Colonic mucosa (tissue), 4 donors: ENCODE measurements around the gene MMP24OS. TPM values are rescaled to one million over a fixed set of nuclear protein-coding genes. Genes with fewer than 3 reads are reported as not detected.
A peak's percentile ranks its signal among the peaks of the same experiment; 100 is the strongest.

Source experiments
- DNase-seq: peaks from one replicate; pipeline ENCODE4 v3.0.0-alpha.2; 2020
- H3K27ac ChIP-seq: fragments of 200-600 bp; one replicate; pipeline ENCODE4 v1.8.0; 2021
- H3K27me3 ChIP-seq: fragments of 200-600 bp; one replicate; pipeline ENCODE4 v1.8.0; 2021
- H3K36me3 ChIP-seq: fragments of 200-600 bp; one replicate; pipeline ENCODE4 v1.8.0; 2021
- H3K4me1 ChIP-seq: fragments of 200-600 bp; one replicate; pipeline ENCODE4 v1.8.0; 2021; ENCODE audit warnings: mild to moderate bottlenecking
- H3K4me3 ChIP-seq: fragments of 200-600 bp; one replicate; pipeline ENCODE4 v1.8.0; 2021
- H3K9ac ChIP-seq, 2 donors: one replicate each; pipeline ENCODE4 v1.7.0; 2013; ENCODE audit warnings: control low read depth in 2 of 2, low read depth in 2 of 2, low read length in 2 of 2
- H3K9me3 ChIP-seq: fragments of 200-600 bp; one replicate; pipeline ENCODE4 v1.8.0; 2021
- intact Hi-C: fragments of 100-400 bp; cut with DNase I; formaldehyde crosslinking; loops from one replicate; pipeline ENCODE4 v1.14.1; 2022
- total RNA-seq, 2 donors: library from RNA; stranded (reverse); fragmentation: NEBNext Ultra II Directional in 1 of 2; extraction: Animal tissue kit (Norgen Biotek cat#: 25700) in 1 of 2; gene quantifications; one replicate each; pipeline ENCODE4 v1.2.1, GENCODE V29; 2021
- TF ChIP-seq, protein P1 (sequence below): fragments of 200-600 bp; IDR thresholded peaks from one replicate; pipeline ENCODE4 v1.8.0; 2022; ENCODE audit warnings: antibody characterized with exemption, mild to moderate bottlenecking
- donor health status: healthy.
- donor health status: DM: no; HTN: no; CAD: no.
- donor health status: DM: no; HTN: no; CAD: no.

MMP24OS gene
- total RNA-seq, 2 donors from 2014 or later: 83.9 to 123 TPM

DNA sequence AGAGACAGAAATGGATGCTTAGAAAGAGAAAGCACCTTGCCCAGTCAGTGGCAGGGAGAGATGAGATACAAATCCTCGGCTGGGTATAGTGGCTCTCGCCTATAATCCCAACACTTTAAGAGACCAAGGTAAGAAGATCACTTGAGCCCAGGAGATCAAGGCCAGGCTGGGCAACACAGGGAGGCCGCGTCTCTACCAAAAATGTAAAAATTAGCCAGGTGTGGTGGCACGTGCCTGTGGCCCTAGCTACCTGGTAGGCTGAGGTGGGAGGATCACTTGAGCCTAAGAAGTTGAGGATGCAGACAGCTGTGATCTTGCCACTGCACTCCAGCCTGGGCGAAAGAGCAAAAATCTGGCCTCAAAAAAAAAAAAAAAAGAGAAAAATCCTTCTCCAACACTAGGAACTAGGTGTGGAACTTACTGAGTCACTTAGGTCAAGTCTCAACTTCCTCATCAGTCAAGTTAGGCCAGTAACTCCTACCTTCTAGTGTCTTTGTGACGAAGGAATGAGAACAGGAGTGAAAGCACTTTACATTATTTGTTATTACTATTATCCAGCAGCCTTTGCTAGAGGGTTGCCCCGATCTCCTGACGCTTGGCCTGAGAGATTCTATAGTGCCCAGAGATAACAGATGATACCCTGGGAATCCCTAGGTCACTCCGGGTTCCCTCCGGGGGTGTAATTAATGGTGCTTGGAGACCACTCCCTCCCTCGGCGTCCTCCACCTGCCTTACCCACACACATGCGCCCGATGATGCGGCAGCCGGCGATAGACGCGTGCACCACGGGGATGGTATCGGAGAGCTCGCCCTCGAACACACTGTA, 5.7 kb upstream of the MMP24OS start:
- peaks cover 12% of the 10 kb centered on the region for H3K36me3 ChIP-seq
- DNase-seq: no peak
- H3K27ac ChIP-seq: peak overlapping the region; percentile 83
- TF ChIP-seq, protein P1, sequence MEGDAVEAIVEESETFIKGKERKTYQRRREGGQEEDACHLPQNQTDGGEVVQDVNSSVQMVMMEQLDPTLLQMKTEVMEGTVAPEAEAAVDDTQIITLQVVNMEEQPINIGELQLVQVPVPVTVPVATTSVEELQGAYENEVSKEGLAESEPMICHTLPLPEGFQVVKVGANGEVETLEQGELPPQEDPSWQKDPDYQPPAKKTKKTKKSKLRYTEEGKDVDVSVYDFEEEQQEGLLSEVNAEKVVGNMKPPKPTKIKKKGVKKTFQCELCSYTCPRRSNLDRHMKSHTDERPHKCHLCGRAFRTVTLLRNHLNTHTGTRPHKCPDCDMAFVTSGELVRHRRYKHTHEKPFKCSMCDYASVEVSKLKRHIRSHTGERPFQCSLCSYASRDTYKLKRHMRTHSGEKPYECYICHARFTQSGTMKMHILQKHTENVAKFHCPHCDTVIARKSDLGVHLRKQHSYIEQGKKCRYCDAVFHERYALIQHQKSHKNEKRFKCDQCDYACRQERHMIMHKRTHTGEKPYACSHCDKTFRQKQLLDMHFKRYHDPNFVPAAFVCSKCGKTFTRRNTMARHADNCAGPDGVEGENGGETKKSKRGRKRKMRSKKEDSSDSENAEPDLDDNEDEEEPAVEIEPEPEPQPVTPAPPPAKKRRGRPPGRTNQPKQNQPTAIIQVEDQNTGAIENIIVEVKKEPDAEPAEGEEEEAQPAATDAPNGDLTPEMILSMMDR: no peak
- H3K9me3 ChIP-seq: no peaks in the 10 kb centered on the region
- intact Hi-C loops: no loop called here
- H3K4me3 ChIP-seq: peak overlapping the region; percentile 83
- peaks cover 10% of the 10 kb centered on the region for H3K4me1 ChIP-seq
- peak overlapping the region; percentile 73 to 92 for H3K9ac ChIP-seq
- H3K27me3 ChIP-seq: no peaks in the 10 kb centered on the region

DNA sequence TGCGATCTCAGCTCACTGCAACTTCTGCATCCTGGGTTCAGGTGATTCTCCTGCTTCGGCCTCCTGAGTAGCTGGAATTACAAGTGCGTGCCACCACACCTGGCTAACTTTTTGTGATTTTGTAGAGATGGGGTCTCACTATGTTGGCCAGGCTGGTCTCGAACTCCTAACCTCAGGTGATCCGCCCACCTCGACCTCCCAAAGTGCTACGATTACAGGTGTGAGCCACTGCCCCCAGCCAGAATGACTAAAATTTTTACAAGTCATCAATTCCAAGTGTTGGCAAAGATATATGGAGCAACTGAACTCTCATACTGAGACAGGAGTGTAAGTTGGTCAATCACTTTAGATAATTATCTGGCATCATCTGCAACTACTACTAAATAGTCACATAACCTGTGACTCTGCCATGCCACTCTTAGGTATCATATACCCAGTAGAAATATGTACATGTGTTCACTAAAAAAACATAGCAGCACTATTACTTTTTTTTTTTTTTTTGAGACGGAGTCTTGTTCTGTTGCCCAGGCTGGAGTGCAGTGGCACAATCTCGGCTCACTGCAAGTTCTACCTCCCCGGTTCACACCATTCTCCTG, 3.7 kb upstream of the MMP24OS start:
- no peaks in the 10 kb centered on the region for H3K9me3 ChIP-seq
- DNase-seq: no peak
- H3K9ac ChIP-seq: no peak overlapping the region
- peaks cover 14% of the 10 kb centered on the region for H3K4me1 ChIP-seq
- peaks cover 14% of the 10 kb centered on the region for H3K36me3 ChIP-seq
- H3K4me3 ChIP-seq: no peak overlapping the region
- H3K27ac ChIP-seq: no peak overlapping the region
- TF ChIP-seq, protein P1: no peak
- no peaks in the 10 kb centered on the region for H3K27me3 ChIP-seq
- intact Hi-C loops: no loop called here

DNA sequence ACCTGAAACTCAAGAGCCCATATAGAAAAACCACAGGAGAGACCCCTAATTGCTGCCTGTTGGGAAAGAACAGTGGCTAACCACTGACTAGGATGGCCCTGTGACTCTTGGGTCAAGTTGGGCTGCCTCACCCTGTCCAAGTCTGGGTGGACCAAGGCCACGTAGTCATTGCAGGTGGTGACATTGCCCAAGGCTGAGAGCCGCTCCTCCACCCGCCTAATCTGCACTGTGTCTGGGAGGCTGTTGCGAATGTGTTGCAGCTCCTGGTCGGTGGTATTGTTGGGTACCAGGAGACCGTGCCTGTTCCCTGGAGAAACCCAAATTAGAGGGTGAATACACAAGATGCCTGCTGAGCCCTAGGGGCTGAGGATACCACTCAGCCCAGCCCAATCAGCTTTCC, 2.6 kb upstream of the MMP24OS start:
- intact Hi-C loops: no loop called here
- no peak overlapping the region for H3K27ac ChIP-seq
- H3K36me3 ChIP-seq: peaks cover 14% of the 10 kb centered on the region
- H3K9me3 ChIP-seq: no peaks in the 10 kb centered on the region
- no peak overlapping the region for H3K9ac ChIP-seq
- H3K4me1 ChIP-seq: peaks cover 15% of the 10 kb centered on the region
- no peak overlapping the region for H3K4me3 ChIP-seq
- TF ChIP-seq, protein P1: no peak
- no peak for DNase-seq
- H3K27me3 ChIP-seq: no peaks in the 10 kb centered on the region

DNA sequence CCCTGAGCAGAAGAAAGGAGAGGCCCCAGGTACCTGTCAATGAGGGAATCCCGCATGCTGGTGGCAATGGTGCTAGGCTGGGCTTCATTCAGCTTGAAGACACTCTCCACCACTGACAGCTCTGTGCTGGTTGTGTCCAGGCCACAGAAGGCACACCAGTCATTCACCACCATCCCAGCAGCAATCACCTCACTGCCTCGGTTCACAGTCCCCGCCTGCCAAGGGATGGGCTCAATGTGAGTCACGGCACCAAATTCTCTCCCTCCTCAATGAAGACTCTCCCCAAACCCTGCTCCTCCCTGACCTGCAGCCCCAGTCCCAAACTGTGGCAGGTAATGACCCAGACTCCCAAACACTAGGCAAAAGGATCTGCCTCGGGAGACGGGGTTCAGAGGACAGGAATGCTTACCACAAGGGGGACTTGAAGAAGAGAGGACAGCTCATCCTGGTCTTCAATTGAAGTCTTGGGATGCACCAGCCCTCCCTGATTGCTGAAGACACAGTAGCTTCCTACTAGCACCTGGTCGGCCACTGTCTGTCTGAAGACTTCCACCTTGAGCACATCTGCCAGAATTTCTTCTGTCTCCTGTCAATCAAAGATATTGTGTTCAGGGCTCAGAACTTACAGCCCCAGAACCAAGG, 1.7 kb upstream of the MMP24OS start:
- Histone ChIP-seq H3K9ac (no peak overlapping the region), H3K36me3 (peaks cover 14% of the 10 kb centered on the region), H3K9me3 (no peaks in the 10 kb centered on the region), H3K27me3 (no peaks in the 10 kb centered on the region), H3K27ac (no peak overlapping the region), H3K4me3 (no peak overlapping the region), H3K4me1 (peaks cover 15% of the 10 kb centered on the region)
- TF ChIP-seq, protein P1: no peak
- intact Hi-C loops: no loop called here
- DNase-seq: no peak

DNA sequence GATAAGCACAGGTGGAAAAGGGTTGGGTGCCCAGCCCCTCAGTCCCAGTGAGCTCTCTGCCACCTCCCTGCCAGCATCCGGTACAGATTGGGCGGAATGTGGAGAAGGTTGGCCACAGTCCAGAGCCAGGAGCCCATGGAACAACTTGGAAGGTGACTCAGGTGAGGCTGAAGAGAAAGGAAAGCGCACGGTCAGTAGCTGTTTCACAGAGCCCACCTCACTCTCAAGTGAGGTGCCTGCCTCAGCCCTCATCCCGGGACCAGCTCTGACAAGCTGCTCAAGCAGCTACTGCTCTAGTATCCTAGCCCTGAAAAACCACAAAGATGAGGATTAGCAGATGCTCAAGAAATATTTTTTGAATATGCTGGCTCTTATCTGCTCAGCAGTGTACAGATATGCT, 1.1 kb upstream of the MMP24OS start:
- H3K9ac ChIP-seq: no peak overlapping the region

More for the DNA sequence above, 1.1 kb upstream of the MMP24OS start:
- no peak overlapping the region for H3K4me3 ChIP-seq
- H3K27ac ChIP-seq: no peak overlapping the region
- TF ChIP-seq, protein P1: no peak
- H3K4me1 ChIP-seq: peaks cover 15% of the 10 kb centered on the region
- H3K36me3 ChIP-seq: peaks cover 14% of the 10 kb centered on the region
- no peak for DNase-seq
- no peaks in the 10 kb centered on the region for H3K27me3 ChIP-seq
- intact Hi-C loops: no loop called here
- no peaks in the 10 kb centered on the region for H3K9me3 ChIP-seq
